Ovary (tissue), 3 donors: ENCODE data around the gene TRPM2.

ENCODE experiments used
- CTCF ChIP-seq, 3 donors: fragments of 450-650 bp in 2 of 3; fragments of 200-600 bp in 1 of 3; IDR thresholded peaks; one replicate each; pipeline versions ENCODE4 v1.5.1 to v1.8.0; 2016 to 2022; ENCODE audit warnings: antibody characterized with exemption in 3 of 3, mild to moderate bottlenecking in 1 of 3
- EP300 ChIP-seq: sonication (generic); formaldehyde crosslinking; IDR thresholded peaks from one replicate; pipeline ENCODE4 v1.6.1; 2017; ENCODE audit warnings: antibody characterized with exemption
- donor health status: DM: no; HTN: no; CAD: no.

DNA sequence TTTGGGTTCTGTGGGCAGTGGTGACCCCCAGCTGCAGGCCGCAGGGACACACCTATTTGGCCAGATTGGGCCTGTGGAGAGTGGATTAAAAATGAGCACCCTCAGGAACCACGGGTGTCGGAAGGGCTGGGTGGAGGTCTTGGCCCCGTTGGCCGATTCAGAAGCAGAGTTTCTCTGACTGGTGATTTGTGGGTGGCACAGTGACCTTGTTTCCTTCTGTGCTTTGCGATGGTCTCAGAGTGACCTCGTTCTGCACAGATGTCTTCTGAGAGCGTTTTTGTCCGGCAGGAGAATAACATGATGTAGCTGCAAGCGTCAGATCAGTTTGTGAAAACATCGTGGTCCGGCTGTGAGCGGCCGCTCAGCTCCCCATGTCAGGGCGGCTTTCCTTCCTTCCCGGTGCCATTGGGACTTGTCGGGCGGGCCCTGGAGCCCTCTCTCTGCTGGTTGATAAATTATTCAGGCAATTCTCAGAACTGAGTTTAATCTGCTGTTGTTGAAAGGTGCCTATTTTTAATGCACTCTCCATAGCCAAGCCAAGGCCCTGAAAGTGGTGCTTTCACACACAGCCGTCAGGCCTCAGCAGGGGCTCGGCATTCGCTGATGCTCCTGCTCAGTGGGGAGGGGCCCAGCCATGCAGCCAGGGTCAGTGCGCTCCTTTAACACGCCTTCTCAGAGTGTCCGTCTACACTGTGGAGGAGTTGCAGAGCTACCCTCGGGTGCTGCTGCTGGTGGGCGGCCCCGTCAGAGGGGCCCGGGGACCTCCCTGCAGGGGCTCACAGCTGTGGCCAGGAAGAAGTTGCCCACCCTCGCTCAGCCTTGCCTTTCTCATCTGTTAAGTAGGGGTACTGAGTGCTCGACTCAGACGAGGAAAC, 26.8 kb downstream of the TRPM2 start:
- TF ChIP-seq CTCF (IDR thresholded peaks at IDR 0.05) (no peak), EP300 (no peak)
